NOMO-1 (cell line): ENCODE measurements around the gene MEAK7.

ENCODE experiments used
- DNase-seq, 2 experiments: peaks; one replicate each; lab custom pipeline; 2025; ENCODE audit not compliant: unreplicated experiment in 2 of 2; lab: John Stamatoyannopoulos, UW

Gene MEAK7

DNA sequence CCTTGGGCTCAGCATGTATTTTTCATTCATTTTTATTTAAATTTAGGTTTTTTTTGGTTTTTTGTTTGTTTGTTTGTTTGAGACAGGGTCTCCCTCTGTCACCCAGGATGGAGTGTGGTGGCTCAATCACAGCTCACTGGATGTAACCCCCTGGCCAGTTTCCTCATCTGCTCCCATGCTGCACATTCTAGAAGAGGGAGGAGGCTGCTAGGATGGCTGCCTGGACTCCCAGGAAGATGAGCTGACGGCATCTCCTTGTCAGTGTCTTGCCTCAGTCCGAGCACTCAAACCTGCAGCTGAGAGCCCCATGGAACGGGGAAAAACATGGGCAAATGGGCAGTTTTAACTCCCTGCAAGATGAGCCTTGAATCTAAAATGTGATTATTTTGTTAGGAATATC is 7.5 kb downstream of the MEAK7 start:
- DNase-seq: no peak

DNA sequence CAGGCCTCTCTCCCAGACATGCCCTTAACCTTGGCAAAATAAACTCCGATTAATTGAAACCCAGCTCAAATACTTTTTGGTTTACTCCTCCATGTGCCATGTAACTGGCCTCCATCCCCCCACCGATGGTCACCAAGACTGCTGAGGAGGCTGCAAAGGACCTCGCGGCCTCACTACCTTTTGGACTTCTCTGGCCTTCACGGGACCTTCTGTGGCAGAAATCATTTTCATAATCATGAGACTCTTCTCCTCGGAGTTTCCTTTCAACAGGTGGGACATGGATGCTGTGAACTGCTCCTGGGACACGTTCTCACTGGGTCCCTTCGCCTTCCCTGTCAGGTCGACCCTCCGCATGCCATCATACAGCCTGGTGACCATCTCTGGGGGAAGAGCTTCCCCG is 9.0 kb downstream of the MEAK7 start:
- DNase-seq: no peak

DNA sequence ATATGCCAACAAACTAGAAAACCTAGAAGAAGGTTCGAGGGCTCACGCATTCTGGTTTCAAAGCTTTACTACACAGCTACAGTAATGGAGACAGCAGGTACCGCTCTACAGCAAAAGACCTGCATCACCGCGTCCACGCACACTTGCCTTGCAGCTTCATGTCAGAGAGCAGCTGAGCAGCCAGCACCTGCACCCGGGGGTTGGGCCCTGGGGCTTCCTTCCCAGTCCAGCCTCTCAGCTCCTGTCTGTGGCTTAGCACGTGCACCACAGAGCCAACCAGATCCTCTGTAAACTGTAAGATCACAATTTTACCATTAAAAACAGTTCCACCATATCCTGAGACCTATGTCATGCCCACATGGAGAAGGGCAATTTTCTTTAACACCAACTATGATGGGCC is 15.3 kb downstream of the MEAK7 start:
- no peak for DNase-seq

DNA sequence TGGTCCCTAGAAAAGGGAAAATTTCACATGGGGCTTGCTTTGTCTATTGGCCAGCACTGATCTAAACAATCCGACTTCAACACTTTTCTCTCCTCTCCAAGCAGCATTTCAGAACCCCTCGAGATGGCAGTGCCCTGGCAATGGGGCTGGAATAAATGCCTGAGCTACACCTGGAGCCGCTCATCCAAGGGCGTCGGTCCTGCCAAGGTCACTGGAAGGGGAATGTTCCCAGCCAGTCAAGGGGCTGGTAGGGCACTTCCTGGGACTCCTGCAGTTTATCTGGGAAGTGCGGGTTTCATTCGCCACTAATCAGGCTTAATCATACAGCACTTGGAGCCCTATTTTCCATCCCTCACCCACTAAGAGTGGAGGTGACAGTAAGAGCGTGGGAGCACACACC is 17.1 kb downstream of the MEAK7 start:
- DNase-seq: no peak

DNA sequence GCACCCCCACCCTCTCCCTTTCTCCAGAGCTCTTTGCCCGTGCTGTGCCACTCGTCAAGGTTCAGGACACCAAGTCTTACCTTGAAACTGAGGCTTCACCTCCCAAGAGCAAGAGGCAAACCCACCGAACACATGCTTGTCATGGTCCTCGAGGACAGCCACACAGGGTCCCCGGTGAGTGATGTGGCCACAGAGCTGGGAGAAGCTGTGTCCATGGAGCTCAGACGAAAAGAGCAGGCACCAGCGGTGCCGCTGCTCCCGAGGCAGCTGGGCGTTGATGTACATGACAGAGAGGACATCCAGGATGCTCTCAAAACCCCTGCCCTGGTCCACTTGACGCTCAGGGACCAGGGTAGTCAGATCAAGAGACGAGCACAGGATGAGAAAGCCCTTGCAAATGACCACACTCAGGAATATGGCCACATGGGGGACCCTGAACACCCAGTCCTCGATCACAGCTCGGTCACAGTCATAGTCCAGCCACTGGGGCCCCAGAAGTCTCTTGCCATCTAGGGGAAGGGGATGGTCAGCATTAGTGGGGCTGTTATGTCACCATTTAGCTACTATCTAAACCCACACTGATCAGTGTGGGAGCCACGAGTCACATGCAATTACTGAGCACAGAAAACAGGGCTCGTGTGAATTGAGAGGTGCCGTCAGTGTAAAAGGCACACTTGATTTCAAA is 17.8 kb downstream of the MEAK7 start:
- DNase-seq: no peak

DNA sequence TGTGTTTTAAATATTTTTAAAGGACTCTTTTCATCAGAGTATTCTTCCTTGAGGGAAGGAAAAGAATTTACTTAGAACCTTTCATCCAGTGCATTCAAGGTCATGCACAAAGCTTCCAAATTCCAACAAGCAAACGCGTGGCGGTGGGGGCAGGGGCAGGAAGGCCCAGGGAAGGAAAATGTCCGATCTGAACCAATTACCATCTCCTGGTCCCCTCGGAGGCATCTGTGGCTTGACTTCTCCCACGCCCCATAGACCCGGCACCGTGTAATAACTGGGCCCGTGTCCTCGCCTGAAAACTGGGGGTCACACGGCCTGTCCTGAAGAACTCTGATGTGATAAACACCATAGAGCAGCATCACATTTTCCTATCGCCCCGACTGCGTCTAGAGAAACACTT is 18.3 kb downstream of the MEAK7 start:
- DNase-seq: no peak

DNA sequence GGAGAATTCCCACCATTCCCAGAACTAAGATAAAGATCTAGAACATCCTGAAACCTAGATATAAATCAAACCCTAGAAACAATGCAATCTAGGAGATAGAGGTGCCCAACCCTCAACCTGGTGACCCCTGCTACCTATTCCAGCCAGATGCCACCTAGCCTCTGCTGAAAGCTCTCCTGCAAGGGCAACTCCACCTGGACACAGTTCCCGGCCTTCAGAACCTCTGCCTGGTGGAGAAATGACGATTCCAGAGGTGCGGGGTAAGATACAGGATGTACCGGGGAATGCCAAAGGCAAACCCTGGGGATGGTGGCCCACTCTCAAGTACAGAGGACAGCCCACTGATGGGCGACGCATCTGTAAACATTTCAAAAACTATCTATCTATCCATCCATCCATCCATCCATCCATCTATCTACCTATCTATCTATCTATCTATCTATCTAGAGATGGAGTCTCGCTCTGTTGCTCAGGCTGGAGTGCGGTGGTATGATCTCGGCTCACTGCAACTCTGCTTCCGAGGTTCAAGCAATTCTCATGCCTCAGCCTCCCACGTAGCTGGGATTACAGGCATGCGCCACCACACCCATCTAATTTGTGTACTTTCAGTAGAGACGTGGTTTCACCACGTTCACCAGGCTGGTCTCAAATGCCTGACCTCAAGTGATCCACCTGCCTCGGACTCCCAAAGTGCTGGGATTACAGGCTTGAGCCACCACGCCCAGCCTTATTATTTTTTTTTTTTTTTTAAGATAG is 19.0 kb downstream of the MEAK7 start:
- no peak for DNase-seq

DNA sequence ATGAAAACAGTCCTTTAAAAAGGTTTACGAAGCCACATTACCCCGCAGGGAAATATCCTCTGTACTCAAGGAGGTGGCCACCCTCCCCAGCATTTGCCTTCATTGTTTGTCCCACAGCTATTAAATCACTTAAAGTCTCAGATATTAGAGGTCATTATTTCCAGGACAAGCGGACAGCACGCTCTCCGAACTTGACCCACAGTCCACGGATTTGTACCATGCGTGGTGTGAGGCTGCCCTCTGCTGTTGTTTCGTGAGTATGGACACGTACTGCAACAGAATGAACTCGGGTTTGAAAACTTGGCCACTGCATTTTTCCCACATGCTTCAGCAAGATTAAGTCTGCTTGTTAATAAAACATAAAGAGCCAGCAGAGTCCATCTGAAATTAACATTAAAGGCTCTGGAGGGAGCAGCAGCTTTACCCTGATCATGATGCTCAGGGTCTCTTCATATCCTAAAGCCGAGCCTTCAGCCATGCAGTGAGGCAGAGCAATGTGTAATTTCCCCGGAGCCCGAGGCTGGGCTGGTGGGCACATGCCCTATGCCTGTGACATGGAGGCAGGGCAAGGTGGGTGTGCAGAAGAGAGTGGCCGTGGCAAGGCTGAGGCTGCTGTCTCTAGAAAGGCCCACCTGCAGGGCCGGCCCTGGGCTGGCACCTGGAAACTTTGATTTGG is 19.7 kb downstream of the MEAK7 start:
- DNase-seq: no peak

DNA sequence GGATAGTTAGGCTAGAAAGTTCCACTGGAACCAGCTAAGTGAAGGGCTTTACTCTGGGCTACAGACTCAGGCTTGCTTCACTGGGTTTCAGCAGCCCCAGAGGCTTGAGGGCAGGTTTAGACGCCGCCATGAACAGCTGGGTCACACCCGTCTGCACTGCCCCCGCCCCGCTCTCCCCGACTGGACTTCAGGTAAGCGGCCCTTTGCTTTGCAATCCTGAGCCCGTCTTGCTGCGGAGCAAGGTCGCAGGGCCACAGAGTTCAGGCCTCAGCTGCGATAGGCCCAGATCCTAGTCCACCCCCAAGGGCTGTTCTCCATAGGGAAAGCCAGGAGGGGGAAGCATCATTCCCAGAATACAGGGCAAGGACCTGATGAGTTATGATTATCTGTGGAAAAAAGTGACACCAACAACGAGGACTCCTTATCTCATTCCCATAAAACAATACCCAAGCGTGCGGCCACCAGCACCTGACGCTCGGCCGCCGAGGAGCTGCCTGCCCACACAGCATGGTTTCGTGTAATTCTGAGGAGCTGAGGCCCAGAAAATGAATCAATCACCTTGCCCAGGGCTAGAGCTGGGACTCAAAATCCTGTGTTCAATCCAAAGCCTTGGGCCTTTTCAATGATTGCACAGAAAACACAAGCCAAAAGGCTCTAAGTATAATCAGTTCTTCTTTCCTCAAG is 20.4 kb downstream of the MEAK7 start:
- no peak for DNase-seq

DNA sequence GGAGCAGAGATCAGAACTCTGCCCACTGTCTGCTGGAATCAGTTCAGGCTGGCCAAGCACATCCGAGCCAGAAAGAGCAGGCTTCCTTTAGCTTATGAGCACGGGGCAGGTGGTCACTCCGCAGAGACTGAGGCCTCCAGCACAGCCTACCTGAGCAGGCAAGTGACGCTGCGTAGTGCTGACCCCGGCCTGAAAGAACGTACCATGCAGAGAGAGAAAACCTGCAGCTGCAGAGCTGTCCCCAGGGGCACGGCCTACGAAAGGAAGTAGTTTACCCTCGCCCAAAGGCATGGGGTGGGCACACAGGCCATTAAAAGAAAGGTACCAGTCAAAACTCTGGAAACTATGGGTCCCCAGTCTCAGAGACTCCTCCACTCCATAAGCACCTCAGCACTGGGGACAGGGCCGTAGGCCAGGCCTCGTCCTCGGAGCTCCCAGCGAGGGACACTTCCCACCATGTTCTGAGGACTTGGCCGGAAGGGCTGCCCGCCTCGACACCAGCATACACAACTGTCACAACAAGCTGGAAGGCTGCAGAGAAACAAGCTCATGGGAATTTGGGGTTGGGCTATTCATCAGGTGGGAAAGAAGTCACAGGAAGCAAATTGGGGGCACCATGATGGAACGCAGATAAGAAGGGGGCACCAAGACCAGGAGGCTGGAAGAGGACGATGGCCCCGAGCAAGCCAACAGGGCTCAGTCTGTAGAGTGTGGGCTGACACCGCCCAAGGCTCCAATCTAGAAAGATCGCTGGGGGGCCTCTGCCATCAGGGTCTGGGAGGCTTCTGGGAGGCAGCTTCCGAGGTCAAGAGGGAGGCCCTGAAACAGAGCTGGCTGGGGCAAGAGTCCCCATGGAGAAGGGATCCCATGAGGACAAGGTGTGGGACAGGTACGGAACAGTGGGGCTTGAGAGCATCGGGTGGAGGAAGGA is 21.2 kb downstream of the MEAK7 start:
- DNase-seq: no peak

DNA sequence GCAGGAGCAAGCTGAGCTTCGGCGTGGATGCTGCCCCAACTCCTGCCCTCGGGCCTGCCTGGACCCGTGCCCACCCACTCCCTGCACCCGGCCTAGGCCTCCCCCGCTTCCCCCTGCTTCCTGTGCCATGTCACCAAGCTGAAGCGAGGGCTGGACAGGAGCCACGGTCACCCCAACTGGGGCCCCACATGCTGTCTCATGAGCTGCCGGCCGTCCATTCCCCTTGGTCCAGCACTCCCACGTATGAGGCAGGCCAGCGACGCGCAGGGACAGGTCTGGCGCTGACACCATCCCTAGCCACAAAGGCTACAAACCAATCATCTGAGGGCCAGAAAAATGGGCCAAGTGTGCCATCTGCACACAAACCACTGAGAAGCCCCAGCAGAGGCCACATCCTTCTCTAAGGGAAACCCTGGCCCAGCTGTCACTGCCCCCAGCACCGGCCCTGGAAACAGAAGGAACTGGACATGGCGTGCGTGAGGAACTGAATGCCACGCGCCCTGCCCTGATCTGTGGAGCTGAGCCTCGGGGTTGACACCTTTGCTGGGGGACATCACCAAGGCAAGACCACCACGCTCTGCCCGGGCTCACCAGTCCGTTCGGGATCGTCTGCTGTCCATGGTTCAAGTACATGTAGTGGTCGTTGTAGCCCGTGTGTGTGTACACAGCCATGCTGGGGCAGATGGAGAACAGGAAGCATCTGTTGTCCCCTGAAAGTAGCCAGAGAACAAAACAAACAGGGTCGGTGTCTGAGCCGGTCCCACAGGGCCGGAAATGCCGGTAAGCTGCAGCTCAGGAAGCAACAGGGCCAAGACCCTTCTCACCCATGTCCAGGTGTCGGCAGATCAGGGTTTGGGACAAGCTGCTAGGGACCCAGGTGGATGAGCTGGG is 22.2 kb downstream of the MEAK7 start:
- no peak for DNase-seq

DNA sequence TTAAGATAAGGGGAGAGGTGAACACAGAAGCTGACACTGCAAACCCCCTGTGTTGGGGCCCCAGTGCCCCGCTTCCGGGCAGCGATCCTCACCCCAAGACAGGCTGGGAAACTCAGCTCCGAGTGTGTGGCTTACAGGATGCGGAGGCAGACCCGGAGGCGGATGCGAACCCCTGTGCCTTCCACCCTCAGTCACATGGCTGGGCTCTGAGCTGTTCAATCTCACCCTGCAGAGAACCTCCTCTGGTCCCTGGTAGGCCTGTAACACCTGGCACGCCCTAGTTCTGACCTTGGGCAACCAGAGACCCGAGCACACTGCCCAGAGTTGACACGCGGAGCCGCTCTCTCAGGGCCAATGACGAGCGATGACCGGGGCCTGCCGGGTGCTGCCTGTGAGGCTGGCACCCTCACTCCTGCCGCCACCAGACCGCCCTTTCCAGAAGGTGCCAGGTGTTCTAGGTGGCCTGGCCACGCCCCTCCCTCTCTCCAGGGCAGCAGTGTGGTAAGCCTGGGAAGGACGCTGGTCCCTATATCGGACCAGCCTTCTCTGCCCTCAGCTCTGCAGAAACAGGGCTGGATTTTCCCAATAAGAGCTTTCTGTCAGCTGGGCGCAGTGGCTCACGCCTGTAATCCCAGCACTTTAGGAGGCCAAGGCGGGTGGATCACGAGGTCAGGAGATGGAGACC is 23.3 kb downstream of the MEAK7 start:
- no peak for DNase-seq

DNA sequence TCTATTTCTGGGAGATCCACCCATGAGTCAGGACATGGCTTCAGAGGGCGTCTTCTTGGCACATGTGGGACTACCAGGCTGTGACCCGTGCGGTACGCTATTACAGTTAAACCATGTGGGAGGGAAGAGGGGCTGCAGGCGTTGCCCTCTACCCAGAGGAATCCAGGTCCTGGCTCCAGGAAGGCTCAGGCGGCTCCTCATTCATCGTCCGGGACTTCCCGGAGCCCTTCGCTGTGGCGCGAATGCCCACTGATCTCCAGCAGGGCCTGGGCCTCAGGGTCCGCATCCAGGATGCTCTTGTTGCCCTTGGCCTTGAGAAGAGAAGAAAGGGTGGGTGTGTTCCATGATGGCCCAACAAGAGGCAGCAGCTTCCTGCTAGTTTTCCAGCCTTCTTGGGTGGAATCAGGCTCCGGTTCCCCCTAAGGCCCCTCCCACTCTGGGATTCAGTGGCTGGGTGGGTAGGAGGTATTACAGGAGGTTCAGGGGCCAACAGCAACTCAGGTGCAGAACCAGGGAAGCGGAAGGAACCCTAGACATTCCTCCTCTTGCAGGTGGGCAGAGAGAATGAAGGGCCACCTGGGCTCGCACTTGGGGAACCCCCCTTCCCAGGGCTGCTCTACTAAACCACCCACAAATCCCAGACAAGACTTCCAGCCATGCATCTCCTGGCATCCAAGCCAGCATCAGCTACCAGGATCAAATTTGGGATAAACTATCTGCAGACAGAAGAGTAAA is 24.6 kb downstream of the MEAK7 start:
- DNase-seq: no peak

DNA sequence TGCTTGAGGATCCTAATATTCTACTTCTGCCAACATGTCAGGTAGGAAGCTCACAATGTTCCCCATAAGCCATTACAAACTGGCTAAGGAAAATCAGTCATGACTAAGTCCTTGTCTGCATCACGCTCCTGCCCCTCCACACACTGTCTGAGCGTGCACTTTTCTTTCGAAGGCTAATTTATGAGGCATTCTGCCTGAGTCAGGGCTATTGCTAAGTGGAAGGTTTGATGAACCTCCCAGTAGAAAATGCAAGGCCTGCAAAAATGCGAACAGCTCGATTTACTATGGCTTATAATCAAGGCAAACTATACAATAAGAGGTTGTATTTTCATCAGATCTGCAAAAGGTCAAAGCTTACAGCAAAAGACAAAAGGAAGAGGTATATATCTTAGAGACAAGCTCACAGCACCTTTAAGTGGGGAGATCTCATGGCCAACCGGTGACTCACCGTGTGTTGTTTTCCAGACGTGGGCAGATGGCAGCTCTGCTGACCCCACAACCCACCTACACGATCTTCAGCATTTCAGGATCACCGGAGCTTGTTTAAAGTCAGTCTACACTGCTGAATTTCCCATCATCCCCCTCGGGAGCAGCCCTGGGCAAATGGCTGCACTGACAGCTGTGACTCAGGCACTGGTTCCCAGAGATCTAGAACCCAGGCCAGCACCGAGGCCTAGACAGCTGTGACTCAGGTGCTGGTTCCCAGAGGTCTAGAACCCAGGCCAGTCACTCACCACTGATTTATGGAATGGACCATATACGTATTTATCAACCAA is 26.1 kb downstream of the MEAK7 start:
- DNase-seq: no peak

DNA sequence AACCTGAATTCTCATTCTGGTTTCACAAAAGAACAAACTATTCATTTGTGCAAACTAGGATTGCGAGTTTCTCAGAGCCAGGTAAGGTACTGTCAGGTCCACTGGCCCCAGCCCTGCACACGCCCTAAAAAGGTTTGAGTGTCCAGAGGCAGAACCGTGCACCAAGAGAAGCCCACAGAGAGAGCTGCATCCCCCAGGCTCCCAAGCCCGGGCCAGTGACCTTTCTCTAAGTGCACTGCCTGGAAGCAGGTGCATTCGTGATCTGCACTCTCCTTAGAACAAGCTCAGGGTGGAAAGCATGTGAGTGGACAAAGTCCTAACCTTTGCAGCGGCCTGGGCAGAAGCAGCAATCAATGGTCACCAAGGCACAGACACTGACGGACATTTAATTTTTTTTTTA is 26.8 kb downstream of the MEAK7 start:
- DNase-seq: no peak

DNA sequence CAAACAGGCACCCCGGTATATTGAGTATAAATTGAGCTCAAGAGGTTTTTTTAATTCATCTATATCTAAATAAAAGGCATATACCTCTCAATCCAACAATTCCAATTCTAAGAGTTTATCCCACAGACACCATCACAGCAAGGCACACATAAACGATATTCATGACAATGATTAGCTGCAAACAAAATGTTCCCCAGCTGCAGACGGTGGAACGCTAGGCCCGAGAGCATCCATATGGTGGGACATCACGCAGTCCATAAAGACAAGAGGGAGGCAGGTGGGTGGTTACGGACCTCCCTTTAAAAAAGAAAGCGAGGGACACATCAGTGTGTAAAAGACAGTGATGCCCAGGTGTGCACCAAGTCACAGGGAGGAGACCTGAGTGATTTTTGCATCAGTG is 28.1 kb downstream of the MEAK7 start:
- no peak for DNase-seq

DNA sequence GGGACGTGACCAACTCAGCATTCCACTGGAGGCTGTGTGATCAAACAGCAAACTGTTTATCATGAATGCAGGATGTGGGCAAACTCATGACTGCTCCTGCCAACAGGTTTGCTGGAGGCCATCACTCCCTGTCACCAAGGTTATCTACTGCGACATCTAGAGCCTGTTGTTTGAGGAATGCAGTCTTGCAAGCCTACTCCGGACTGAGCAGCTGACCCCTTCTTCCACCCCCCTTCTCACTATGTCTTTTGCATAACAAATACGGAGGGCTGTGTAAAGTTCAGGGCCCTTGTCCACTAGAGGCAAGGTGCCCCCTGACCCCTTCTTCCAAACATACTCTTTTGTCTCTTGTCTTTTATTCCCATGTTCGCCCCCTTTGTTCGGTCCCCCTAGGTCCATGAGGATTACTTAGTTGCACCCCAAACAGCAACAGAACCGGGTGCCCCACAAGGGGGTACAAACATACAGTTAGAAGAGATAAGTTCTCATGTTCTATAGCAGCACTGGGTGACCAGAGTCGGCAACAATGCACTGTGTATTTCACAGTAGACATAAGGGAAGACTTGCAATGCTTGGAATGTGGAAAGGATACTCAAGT is 28.7 kb downstream of the MEAK7 start:
- DNase-seq: no peak
